Loucy (cell line): ENCODE data around the gene DIDO1.

ENCODE experiments used
- EZH2phosphoT487 ChIP-seq: fragments of 200-600 bp; IDR thresholded peaks from 2 replicates; pipeline ENCODE4 v1.6.1; 2018; ENCODE audit warnings: antibody characterized with exemption, mild to moderate bottlenecking, moderate library complexity, borderline replicate concordance
- TF ChIP-seq, protein P1 (sequence below): fragments of 200-600 bp; sonication (generic); conservative IDR thresholded peaks from 2 replicates; pipeline ENCODE4 v1.5.1; 2014; ENCODE audit warnings: mild to moderate bottlenecking, antibody characterized with exemption, low read length

DNA sequence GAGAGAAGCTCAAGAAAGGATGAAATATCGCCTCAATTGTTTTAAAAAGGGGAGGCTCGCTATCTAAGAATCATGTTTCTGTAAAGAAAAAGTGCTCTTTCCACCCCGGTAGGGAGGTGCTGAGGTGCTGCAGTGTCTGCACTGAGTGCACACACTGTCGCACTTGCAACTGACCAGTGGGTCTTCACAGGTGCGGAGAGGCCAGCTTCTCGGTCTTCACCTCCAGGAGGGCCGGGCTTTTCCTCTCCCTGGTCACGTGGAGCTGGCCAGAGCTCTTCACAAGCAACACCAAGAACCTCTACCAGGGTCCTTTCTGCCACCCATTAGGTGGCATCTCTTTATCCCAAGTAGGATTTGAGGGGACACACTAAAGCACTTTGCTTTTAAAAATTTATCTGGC is 36.9 kb downstream of the DIDO1 start:
- no peak for TF ChIP-seq EZH2phosphoT487
- TF ChIP-seq, protein P1, sequence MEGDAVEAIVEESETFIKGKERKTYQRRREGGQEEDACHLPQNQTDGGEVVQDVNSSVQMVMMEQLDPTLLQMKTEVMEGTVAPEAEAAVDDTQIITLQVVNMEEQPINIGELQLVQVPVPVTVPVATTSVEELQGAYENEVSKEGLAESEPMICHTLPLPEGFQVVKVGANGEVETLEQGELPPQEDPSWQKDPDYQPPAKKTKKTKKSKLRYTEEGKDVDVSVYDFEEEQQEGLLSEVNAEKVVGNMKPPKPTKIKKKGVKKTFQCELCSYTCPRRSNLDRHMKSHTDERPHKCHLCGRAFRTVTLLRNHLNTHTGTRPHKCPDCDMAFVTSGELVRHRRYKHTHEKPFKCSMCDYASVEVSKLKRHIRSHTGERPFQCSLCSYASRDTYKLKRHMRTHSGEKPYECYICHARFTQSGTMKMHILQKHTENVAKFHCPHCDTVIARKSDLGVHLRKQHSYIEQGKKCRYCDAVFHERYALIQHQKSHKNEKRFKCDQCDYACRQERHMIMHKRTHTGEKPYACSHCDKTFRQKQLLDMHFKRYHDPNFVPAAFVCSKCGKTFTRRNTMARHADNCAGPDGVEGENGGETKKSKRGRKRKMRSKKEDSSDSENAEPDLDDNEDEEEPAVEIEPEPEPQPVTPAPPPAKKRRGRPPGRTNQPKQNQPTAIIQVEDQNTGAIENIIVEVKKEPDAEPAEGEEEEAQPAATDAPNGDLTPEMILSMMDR, result no peak
